Loucy (cell line): ENCODE measurements around the gene AGPAT2.

Experiments used
- CTCF ChIP-seq: fragments of 200-600 bp; sonication (generic); conservative IDR thresholded peaks from 2 replicates; pipeline ENCODE4 v1.5.1; 2014; ENCODE audit warnings: mild to moderate bottlenecking, antibody characterized with exemption, low read length
- EZH2phosphoT487 ChIP-seq: fragments of 200-600 bp; IDR thresholded peaks from 2 replicates; pipeline ENCODE4 v1.6.1; 2018; ENCODE audit warnings: antibody characterized with exemption, mild to moderate bottlenecking, moderate library complexity, borderline replicate concordance

- TF ChIP-seq CTCF (no peak), EZH2phosphoT487 (no peak)
Observed at GRCh38 chr9:136728548-136729123, 41.4 kb upstream of the AGPAT2 start.
